Subcutaneous adipose tissue (tissue), 4 donors: ENCODE results near the gene TVP23A. TPM values are rescaled to one million over a fixed set of nuclear protein-coding genes. Genes with fewer than 3 reads are reported as not detected.

ENCODE experiments used
- total RNA-seq, 4 donors: library from RNA; depleted of rRNA; stranded (reverse); fragments of >200 nt; gene quantifications; one replicate each; pipeline ENCODE4 v1.1.0, GENCODE V29; 2016
- TF ChIP-seq, protein P1 (sequence below): fragments of 450-650 bp; IDR thresholded peaks from one replicate; pipeline ENCODE4 v1.5.1; 2016; ENCODE audit warnings: low read depth, mild to moderate bottlenecking, control low read depth, antibody characterized with exemption, moderate library complexity

The TVP23A gene
- total RNA-seq, 4 donors from 2014 or later, result 0.34 TPM; not detected in 3

DNA sequence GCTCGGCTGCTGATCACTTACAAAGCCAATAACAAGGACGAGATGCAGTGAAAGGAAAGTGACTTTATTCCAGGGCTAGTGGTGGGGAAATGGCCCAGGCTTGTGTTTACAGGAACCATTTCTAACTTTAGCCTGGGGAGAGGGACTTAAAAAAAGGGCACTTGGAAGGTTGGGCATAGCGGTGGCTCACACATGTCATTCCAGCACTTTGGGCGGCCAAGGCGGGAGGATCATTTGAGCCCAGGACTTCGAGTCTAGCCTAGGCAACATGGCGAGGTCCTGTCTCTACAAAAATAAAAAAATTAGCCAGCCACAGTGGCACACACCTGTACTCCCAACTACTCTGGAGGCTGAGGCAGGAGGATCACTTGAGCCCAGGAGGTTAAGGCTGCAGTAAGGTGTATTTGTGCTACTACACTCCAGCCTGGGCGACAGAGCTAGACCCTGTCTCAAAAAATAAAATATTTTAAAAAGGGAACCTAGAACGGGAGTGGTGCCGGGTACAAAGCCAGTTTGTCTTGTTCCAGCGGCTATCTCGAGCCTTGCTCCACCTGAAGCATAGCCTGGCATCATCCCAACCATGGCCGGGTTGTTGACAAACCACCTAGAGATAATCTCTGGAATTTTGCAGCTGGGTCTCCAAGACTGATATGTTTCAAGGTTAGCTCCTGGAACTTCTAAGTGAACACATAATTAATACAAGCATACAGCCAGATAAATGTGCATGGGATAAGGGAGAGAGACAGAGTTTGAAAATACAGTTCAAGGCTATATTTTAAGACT lies 5.7 kb upstream of the TVP23A start:
- TF ChIP-seq, protein P1, sequence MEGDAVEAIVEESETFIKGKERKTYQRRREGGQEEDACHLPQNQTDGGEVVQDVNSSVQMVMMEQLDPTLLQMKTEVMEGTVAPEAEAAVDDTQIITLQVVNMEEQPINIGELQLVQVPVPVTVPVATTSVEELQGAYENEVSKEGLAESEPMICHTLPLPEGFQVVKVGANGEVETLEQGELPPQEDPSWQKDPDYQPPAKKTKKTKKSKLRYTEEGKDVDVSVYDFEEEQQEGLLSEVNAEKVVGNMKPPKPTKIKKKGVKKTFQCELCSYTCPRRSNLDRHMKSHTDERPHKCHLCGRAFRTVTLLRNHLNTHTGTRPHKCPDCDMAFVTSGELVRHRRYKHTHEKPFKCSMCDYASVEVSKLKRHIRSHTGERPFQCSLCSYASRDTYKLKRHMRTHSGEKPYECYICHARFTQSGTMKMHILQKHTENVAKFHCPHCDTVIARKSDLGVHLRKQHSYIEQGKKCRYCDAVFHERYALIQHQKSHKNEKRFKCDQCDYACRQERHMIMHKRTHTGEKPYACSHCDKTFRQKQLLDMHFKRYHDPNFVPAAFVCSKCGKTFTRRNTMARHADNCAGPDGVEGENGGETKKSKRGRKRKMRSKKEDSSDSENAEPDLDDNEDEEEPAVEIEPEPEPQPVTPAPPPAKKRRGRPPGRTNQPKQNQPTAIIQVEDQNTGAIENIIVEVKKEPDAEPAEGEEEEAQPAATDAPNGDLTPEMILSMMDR, result no peak

DNA sequence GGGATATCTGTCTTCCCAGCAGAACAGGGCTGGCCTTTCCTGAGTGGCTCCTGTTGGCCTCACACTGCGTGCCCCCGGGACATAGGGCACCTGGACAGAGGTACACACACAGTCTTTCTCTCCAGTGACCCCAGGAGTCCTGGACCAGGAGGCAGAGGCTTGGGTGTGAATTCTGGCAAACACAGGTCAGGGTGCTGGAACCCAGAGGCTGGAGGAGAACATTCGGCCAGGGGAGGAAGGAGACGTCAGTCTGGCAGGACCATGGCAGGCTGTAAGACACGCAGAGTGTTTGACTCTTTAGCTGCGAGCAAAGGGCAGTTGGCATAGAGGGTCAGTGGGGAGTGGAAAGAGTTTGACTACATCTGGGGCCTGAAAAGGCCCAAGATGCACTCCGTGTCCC lies 4.1 kb upstream of the TVP23A start:
- TF ChIP-seq, protein P1, result no peak

DNA sequence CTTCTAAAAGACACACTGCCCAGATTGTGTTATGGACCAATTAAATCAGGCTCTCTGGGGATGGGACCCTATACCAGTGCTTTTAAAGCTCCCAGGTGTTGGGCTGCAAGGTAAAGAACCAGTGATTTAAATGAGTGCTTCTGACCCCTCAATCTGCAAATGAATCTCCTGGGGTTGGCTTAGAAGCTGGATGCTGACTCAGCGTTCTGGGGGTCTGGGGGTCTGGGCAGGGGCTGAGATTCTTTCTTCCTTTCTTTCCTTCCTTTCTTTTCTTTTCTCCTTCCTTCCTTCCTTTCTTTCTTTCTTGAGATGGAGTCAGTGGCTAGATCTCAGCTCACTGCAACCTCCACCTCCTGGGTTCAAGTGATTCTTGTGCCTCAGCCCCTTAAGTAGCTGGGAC lies 2.0 kb upstream of the TVP23A start:
- TF ChIP-seq, protein P1, result no peak

DNA sequence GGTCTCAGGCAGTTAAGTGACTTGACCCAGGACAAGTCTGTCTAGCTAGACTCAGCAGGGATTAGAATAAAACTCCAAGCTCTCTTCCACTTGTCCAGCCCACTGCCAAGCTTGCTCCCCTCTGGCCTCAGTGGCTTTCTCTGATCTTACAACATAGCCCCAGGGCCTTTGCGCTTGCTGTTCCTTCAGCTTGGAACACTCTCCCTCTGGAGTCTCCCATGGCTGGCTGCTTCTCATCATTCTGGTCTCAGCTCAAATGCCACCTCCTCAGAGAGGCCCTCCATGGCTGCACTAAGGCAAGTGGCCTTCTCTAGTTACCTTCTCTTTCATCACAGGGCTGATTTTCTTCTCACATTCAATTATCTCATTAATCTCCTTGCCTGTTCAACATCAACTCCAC lies 1.1 kb downstream of the TVP23A start:
- TF ChIP-seq, protein P1, result no peak

DNA sequence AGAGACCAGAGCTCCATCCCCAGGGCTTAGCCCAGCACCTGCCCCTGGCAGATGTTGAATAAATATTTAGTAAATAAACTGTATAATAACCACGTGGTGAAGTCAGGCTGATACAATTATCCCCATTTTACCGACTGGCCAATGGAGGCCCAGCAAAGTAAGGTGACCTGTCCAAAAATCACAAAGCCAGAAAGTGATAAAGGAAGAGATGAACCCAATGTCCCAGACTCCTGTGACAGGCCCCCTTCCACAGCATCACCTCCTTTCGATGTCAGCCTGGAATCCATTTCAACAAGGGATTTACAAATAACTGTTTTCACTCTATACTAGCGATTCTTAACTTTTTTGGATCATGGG lies 5.5 kb downstream of the TVP23A start:
- TF ChIP-seq, protein P1, result no peak

DNA sequence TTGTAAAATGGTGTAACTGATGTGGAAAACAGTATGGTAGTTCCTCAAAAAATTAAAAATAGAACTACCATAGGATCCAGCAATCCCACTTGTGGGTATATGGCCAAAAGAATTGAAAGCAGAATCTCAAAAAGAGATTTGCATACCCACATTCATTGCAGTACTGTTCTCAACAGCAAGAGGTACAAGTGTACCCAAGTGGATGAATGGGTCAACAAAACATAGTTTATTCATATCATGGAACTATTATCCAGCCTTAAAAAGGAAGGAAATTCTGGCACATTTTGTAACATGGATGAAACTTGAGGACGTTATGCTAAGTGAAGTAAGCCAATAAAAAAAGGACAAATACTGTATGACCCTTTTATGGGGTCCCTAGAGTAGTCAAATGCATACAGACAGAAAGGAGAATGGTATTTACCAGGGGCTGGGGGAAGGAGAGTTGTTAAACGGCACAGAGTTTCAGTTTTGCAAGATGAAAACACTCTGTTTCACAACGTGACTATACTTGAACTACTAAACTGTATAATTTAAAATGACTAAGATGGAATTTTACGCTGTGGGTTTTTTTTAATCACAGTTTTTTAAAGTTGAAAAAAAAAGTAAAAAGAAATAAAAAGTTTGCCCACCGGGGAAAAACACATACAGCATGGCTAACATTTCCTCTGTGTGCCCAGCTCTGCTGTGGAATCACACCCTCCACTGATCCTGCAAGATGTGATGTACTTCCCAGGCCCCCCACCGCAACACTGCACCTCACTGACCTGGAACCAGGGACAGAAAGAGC lies 6.1 kb downstream of the TVP23A start:
- TF ChIP-seq, protein P1, result no peak

DNA sequence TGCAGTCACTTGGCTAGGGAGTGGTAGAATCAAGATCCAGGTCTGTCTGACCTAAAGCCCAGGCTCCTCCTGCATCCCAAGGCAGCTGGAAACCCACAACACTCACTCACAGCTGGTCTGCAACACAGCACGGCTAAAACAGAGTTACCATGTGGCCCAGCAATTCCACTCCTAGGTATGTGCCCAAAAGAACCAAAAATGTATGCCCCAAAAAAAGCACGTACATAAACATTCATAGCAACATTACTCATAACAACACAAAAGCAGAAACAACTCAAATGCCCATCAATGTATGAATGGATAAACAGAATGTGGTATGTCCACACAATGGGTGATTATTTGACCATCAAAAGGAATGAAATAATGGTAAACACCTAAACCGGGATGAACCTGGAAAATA lies 8.9 kb downstream of the TVP23A start:
- TF ChIP-seq, protein P1, result no peak
